Natural killer cell (primary cell): Measurements from ENCODE around the gene HUNK. TPM values are rescaled to one million over a fixed set of nuclear protein-coding genes. Genes with fewer than 3 reads are reported as not detected.

ENCODE experiments used
- ATAC-seq, 3 donors: fragments of 150-1000 bp in 2 of 3; fragments of 200-7000 bp in 1 of 3; cut with Tn5 transposase; 1 replicate in 1 of 3; 2 replicates in 2 of 3; pipeline ENCODE4 v1.10.0; 2021; ENCODE audit warnings: mild to moderate bottlenecking in 2 of 3, moderate library complexity in 2 of 3
- DNase-seq, 2 donors: peaks; one replicate each; pipeline versions ENCODE4 v3.0.0 to v3.0.0-alpha.2; 2013 to 2021; ENCODE audit warnings: mixed read lengths in 1 of 2
- H3K27ac ChIP-seq: one replicate; pipeline ENCODE4 v1.5.1; 2013; ENCODE audit warnings: mild to moderate bottlenecking, low read length
- H3K27me3 ChIP-seq: one replicate; pipeline ENCODE4 v1.6.1; 2013; ENCODE audit warnings: low read length; ENCODE audit not compliant: control insufficient read depth, insufficient read depth
- H3K36me3 ChIP-seq: one replicate; pipeline ENCODE4 v1.6.1; 2013; ENCODE audit warnings: low read length; ENCODE audit not compliant: control insufficient read depth, insufficient read depth
- H3K4me1 ChIP-seq: one replicate; pipeline ENCODE4 v1.6.1; 2013; ENCODE audit warnings: low read length; ENCODE audit not compliant: control insufficient read depth, insufficient read depth
- H3K4me3 ChIP-seq: one replicate; pipeline ENCODE4 v1.5.1; 2013; ENCODE audit warnings: low read length
- H3K9me3 ChIP-seq: one replicate; pipeline ENCODE4 v1.6.1; 2013; ENCODE audit warnings: low read length; ENCODE audit not compliant: control insufficient read depth, insufficient read depth
- H3K27ac Mint-ChIP-seq, 2 donors: one replicate each; pipeline ENCODE4 v1.8.0; 2022; ENCODE audit warnings: mild to moderate bottlenecking in 2 of 2, mixed read lengths in 2 of 2, moderate library complexity in 1 of 2
- H3K27me3 Mint-ChIP-seq, 2 donors: one replicate each; pipeline ENCODE4 v1.8.0; 2022; ENCODE audit warnings: low read depth in 2 of 2, mixed read lengths in 2 of 2
- H3K36me3 Mint-ChIP-seq: one replicate; pipeline ENCODE4 v1.8.0; 2022; ENCODE audit warnings: mixed read lengths
- H3K4me1 Mint-ChIP-seq, 2 donors: one replicate each; pipeline ENCODE4 v1.8.0; 2022; ENCODE audit warnings: mixed read lengths in 2 of 2
- H3K4me3 Mint-ChIP-seq: one replicate; pipeline ENCODE4 v1.8.0; 2022; ENCODE audit warnings: mild to moderate bottlenecking, moderate library complexity, mixed read lengths
- H3K9me3 Mint-ChIP-seq, 2 donors: one replicate each; pipeline ENCODE4 v1.8.0; 2022; ENCODE audit warnings: mixed read lengths in 2 of 2
- CTCF ChIP-seq: fragments of 200-600 bp; IDR thresholded peaks from one replicate; pipeline ENCODE4 v1.8.0; 2022; ENCODE audit warnings: antibody characterized with exemption
- WGBS: methylation state at CpG from one replicate; pipeline ENCODE4 v1.1.7; 2013; ENCODE audit warnings: missing lambda C conversion rate; ENCODE audit not compliant: insufficient coverage; 5-methylcytosine and 5-hydroxymethylcytosine counted together
- intact Hi-C: fragments of 100-400 bp; cut with micrococcal nuclease; formaldehyde crosslinking; loops from one replicate; pipeline ENCODE4 v1.14.2; 2022
- total RNA-seq, 4 donors: library from RNA; stranded (reverse); fragments of 120-200 nt in 1 of 4; gene quantifications; one replicate each; pipeline versions ENCODE4 v1.2.3 to v1.2.4, GENCODE V29; 2013 to 2022

The HUNK gene
- total RNA-seq, 3 donors from 2014 or later (not counting 1 experiment from before 2014, with no cell fraction given): not detected

- Mint-ChIP-seq H3K36me3 (no peaks in the 10 kb centered on the region), H3K4me1 (no peaks in the 10 kb centered on the region), H3K9me3 (no peaks in the 10 kb centered on the region), H3K27me3 (peaks cover 16 to 24% of the 10 kb centered on the region in 2 donors), H3K4me3 (no peak overlapping the region), H3K27ac (no peak overlapping the region)
- Histone ChIP-seq H3K27ac (no peak overlapping the region), H3K9me3 (no peaks in the 10 kb centered on the region), H3K27me3 (no peaks in the 10 kb centered on the region), H3K4me1 (no peaks in the 10 kb centered on the region), H3K4me3 (no peak overlapping the region), H3K36me3 (no peaks in the 10 kb centered on the region)
- ATAC-seq (no peak), DNase-seq (no peak)
- 71% methylated on average over 2 of the region's 2 CpGs for WGBS
- intact Hi-C loops: no loop called here
- TF ChIP-seq CTCF: no peak
Measured at GRCh38 chr21:31937303-31937702, 64.5 kb downstream of the HUNK start.

- Mint-ChIP-seq H3K36me3 (no peaks in the 10 kb centered on the region), H3K9me3 (no peaks in the 10 kb centered on the region), H3K4me3 (no peak overlapping the region), H3K27ac (no peak overlapping the region), H3K27me3 (peaks cover 16 to 31% of the 10 kb centered on the region in 2 donors), H3K4me1 (no peaks in the 10 kb centered on the region)
- Histone ChIP-seq H3K36me3 (no peaks in the 10 kb centered on the region), H3K9me3 (no peaks in the 10 kb centered on the region), H3K27ac (no peak overlapping the region), H3K27me3 (no peaks in the 10 kb centered on the region), H3K4me1 (no peaks in the 10 kb centered on the region), H3K4me3 (no peak overlapping the region)
- WGBS: 66% methylated on average over 13 of the region's 15 CpGs
- TF ChIP-seq CTCF: no peak
- intact Hi-C loops: no loop called here
- no peak for DNase-seq
- no peak for ATAC-seq
Measured at GRCh38 chr21:31938330-31939301, 65.8 kb downstream of the HUNK start.

GRCh38 chr21:31941694-31942093 is 68.9 kb downstream of the HUNK start:
- Mint-ChIP-seq H3K9me3 (no peaks in the 10 kb centered on the region), H3K36me3 (no peaks in the 10 kb centered on the region), H3K4me3 (no peak overlapping the region), H3K4me1 (no peaks in the 10 kb centered on the region), H3K27ac (no peak overlapping the region), H3K27me3 (peaks cover 16 to 37% of the 10 kb centered on the region in 2 donors)
- ATAC-seq: no peak
- no peaks in the 10 kb centered on the region for H3K4me1 ChIP-seq
- H3K36me3 ChIP-seq: no peaks in the 10 kb centered on the region
- H3K4me3 ChIP-seq: no peak overlapping the region
- intact Hi-C loops: no loop called here
- TF ChIP-seq CTCF: no peak
- H3K27ac ChIP-seq: no peak overlapping the region
- H3K9me3 ChIP-seq: no peaks in the 10 kb centered on the region
- WGBS: 88% methylated on average over 6 of the region's 6 CpGs
- no peaks in the 10 kb centered on the region for H3K27me3 ChIP-seq
- no peak for DNase-seq
